GM12892 (cell line): Measurements from ENCODE around the gene SLC8B1.

Experiments used
- POLR2A ChIP-seq: IDR thresholded peaks from 2 replicates; pipeline ENCODE4 v1.6.1; 2011; ENCODE audit warnings: low read depth, low read length, control low read depth
- TAF1 ChIP-seq: IDR thresholded peaks from 2 replicates; pipeline ENCODE4 v1.6.1; 2011; ENCODE audit warnings: low read depth, mild to moderate bottlenecking, control low read depth, low read length, borderline replicate concordance

- TF ChIP-seq TAF1 = no peak
- TF ChIP-seq POLR2A = no peak
These were observed 28.5 kb downstream of the SLC8B1 start for GRCh38 chr12:113306382-113306781.
